CD4-positive, alpha-beta T cell treated with Interleukin-2 at 100 ng/mL for 4 hours (primary cell): ENCODE results near the gene CFAP46.

ENCODE experiments used
- DNase-seq: peaks from one replicate; pipeline ENCODE4 v3.0.0-alpha.2; 2020; ENCODE audit warnings: low spot score

Gene CFAP46

GRCh38 chr10:132770061-132771021 is 172.0 kb downstream of the CFAP46 start:
- no peak for DNase-seq

GRCh38 chr10:132768346-132769248 is 173.8 kb downstream of the CFAP46 start:
- DNase-seq = no peak

GRCh38 chr10:132766291-132766690 is 176.1 kb downstream of the CFAP46 start:
- no peak for DNase-seq

GRCh38 chr10:132765435-132765834 is 176.9 kb downstream of the CFAP46 start:
- DNase-seq = no peak

GRCh38 chr10:132764108-132764507 is 178.3 kb downstream of the CFAP46 start:
- DNase-seq = no peak

- no peak for DNase-seq
These were observed 178.8 kb downstream of the CFAP46 start for GRCh38 chr10:132763545-132763944.

GRCh38 chr10:132762267-132762666 is 180.1 kb downstream of the CFAP46 start:
- DNase-seq = no peak

- DNase-seq = no peak
These were observed 180.8 kb downstream of the CFAP46 start for GRCh38 chr10:132761395-132762060.

- no peak for DNase-seq
These were observed 183.5 kb downstream of the CFAP46 start for GRCh38 chr10:132758865-132759264.
